GM12878 (cell line): Measurements from ENCODE around the gene RRBP1.
"Not testable (repeated sequence)": the region's sequence is repeated elsewhere in the genome, so short reads cannot be mapped to it uniquely, and the experiment has no call there.

Experiments used
- BRCA1 ChIP-seq: IDR thresholded peaks from 2 replicates; pipeline ENCODE4 v1.6.1; 2011; ENCODE audit warnings: low read depth, low read length, improper control_type of control experiment
- EP300 ChIP-seq, 2 experiments: fragments of 150-350 bp in 1 of 2; IDR thresholded peaks; 2 replicates each; pipeline ENCODE4 v1.6.1; 2011 to 2012; ENCODE audit warnings: low read depth in 2 of 2, low read length in 2 of 2, borderline replicate concordance in 1 of 2, improper control_type of control experiment in 1 of 2, inconsistent platforms in 1 of 2; ENCODE audit not compliant: control insufficient read depth in 1 of 2
- KDM1A ChIP-seq: fragments of 200-600 bp; sonication (generic); IDR thresholded peaks from 2 replicates; pipeline ENCODE4 v1.6.1; 2016; ENCODE audit warnings: borderline replicate concordance
- POLR2AphosphoS5 ChIP-seq: IDR thresholded peaks from 2 replicates; pipeline ENCODE4 v1.6.1; 2011; ENCODE audit warnings: mild to moderate bottlenecking, low read length, inconsistent platforms
- SIX5 ChIP-seq: IDR thresholded peaks from 2 replicates; pipeline ENCODE4 v1.6.1; 2011; ENCODE audit warnings: mild to moderate bottlenecking, low read depth, low read length, moderate library complexity; ENCODE audit not compliant: severe bottlenecking
- TBL1XR1 ChIP-seq: IDR thresholded peaks from 2 replicates; pipeline ENCODE4 v1.6.1; 2012; ENCODE audit warnings: low read depth, low read length, improper control_type of control experiment
- TF ChIP-seq, protein P1 (sequence below), 3 experiments: IDR thresholded peaks in 2 of 3; conservative IDR thresholded peaks in 1 of 3; 2 replicates each; pipeline ENCODE4 v1.5.1; 2011; ENCODE audit warnings: low read depth in 3 of 3, low read length in 3 of 3, mild to moderate bottlenecking in 3 of 3, control low read depth in 2 of 3, moderate library complexity in 2 of 3, inconsistent platforms in 1 of 3, mixed read lengths in 1 of 3; ENCODE audit not compliant: control insufficient read depth in 2 of 3, insufficient read depth in 1 of 3; ENCODE audit errors: extremely low read depth in 1 of 3

DNA sequence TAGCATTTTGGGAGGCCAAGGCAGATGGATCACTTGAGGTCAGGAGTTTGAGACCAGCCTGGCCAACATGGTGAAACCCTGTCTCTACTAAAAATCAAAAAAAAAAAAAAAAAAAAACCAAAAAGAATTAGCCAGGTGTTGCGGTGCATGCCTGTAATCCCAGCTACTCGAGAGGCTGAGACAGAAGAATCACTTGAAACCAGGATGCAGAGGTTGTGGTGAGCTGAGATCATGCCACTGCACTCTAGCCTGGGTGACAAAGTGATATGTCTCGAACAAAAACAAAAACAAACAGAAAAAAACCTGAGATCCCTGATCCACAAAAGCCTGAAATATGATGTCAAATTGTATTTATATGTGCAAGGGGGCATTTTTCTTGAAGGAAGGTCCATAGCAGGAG is 25.9 kb upstream of the RRBP1 start:
- TF ChIP-seq SIX5; KDM1A; POLR2AphosphoS5; BRCA1; TBL1XR1; EP300 (IDR thresholded peaks at IDR 0.05; ENCODE audit: borderline replicate concordance in 1 of 2, control insufficient read depth in 1 of 2, low read depth in 2 of 2, low read length in 2 of 2): not testable (repeated sequence)
- TF ChIP-seq, protein P1, sequence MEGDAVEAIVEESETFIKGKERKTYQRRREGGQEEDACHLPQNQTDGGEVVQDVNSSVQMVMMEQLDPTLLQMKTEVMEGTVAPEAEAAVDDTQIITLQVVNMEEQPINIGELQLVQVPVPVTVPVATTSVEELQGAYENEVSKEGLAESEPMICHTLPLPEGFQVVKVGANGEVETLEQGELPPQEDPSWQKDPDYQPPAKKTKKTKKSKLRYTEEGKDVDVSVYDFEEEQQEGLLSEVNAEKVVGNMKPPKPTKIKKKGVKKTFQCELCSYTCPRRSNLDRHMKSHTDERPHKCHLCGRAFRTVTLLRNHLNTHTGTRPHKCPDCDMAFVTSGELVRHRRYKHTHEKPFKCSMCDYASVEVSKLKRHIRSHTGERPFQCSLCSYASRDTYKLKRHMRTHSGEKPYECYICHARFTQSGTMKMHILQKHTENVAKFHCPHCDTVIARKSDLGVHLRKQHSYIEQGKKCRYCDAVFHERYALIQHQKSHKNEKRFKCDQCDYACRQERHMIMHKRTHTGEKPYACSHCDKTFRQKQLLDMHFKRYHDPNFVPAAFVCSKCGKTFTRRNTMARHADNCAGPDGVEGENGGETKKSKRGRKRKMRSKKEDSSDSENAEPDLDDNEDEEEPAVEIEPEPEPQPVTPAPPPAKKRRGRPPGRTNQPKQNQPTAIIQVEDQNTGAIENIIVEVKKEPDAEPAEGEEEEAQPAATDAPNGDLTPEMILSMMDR (IDR thresholded peaks at IDR 0.05 in 2 of 3, conservative IDR thresholded peaks at IDR 0.05 in 1 of 3; ENCODE audit: control insufficient read depth in 2 of 3, extremely low read depth in 1 of 3, insufficient read depth in 1 of 3, low read depth in 3 of 3, low read length in 3 of 3): not testable (repeated sequence)
